ENCODE results near the gene NCK1. TPM values are rescaled to one million over a fixed set of nuclear protein-coding genes. Genes with fewer than 3 reads are reported as not detected.
"Not testable (repeated sequence)": the region's sequence is repeated elsewhere in the genome, so short reads cannot be mapped to it uniquely, and the experiment has no call there.

The NCK1 gene
- total RNA-seq, 1 donor, result 19.7 TPM

DNA sequence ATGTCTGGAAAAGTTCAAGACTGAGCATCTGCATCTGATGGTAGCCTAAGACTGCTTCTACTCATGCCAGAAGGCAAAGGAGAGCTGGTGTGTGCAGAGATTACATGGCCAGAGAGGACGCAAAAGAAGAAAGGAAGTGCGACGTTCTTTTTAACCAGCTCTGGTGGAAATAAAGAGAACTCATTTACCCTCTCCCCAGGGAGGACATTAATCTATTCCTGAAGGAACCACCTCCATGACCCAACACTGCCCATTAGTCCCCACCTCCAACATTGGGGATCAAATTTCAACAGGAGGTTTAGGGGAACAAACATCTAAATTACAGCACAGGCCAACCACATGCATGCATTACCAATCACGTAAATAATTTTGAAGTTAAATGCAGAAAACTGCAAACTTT, 1.5 kb upstream of the NCK1 start:
- no peak for DNase-seq (ENCODE audit: low read depth in 2 of 3, low spot score in 2 of 3)

DNA sequence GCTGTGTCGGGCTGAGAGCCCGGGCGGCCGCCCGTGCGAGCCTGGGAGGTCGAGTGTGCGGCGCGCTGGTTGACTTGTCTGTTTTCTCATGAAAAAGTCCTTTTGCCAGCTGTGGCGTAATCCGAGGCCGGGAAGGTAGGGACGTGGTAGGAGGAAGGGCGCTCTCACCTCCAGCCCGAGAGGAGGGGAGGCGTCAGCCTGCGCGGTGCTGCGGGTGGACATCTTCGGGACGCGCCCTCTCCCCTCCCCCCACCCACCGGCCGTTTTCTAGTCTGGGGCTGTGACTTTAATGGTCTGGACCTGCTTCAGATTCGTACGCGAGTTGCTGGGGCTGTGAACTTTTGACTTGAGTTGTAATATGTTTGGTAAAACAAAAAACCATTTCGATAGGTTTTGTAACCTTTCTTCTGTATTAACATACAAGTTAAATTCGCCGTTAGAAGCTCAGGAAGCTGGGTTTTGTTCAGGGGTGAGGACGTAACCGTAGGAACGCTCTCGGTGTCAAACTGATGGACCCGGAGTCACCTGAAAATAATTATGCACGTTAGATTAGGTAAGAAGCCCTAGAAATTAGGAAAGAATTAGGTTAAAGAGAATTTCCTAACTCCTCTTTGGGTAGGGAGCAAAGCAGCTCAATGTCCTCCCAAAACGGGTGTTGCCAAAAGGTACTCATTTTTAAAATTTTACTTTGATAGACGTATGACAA, 762 bp downstream of the NCK1 start:
- peak in 2 of 3 donors; percentile 64 to 72 for DNase-seq (ENCODE audit: low read depth in 2 of 3, low spot score in 2 of 3)

DNA sequence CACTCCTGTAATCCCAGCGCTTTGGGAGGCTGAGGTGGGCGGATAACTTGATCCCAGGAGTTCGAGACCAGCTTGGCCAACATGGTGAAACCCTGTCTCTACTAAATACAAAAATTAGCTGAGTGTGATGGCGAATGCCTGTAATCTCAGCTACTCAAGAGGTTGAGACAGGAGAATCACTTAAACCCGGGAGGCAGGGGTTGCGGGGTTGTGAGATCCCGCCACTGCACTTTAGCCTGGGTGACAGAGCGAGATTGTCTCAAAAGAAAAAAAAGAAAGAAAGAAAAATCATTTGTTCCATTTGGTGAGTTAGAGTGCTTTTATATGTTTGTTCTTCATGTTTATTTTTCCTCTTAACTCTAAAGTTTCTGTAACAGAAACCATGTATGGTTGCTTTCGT, 7.3 kb downstream of the NCK1 start:
- no peak for DNase-seq (ENCODE audit: low read depth in 2 of 3, low spot score in 2 of 3)

DNA sequence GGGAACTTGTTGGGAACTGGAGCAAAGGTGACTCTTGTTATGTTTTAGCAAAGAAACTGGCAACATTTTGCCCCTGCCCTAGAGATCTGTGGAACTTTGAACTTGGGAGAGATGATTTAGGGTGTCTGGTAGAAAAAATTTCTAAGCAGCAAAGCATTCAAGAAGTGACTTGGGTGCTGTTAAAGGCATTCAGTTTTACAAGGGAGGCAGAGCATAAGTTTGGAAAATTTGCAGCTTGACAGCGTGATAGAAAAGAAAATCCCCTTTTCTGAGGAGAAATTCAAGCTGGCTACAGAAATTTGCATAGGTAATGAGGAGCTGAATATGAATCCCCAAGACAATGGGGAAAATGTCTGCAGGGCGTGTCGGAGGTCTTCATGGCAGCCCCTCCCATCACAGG, 10.2 kb downstream of the NCK1 start:
- DNase-seq (ENCODE audit: low read depth in 2 of 3, low spot score in 2 of 3), result not testable (repeated sequence)

DNA sequence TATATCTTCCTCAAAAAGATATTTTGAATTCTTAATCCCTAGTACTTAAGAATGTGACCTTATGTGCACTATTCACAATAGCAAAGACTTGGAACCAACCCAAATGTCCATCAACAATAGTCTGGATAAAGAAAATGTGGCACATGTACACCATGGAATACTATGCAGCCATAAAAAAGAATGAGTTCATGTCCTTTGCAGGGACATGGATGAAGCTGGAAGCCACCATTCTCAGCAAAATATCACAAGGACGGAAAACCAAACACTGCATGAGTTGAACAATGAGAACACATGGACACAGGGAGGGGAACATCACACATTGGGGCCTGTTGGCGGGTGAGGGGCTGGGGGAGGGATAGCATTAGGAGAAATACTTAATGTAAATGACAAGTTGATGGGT, 17.5 kb downstream of the NCK1 start:
- DNase-seq (ENCODE audit: low read depth in 2 of 3, low spot score in 2 of 3), result not testable (repeated sequence)

DNA sequence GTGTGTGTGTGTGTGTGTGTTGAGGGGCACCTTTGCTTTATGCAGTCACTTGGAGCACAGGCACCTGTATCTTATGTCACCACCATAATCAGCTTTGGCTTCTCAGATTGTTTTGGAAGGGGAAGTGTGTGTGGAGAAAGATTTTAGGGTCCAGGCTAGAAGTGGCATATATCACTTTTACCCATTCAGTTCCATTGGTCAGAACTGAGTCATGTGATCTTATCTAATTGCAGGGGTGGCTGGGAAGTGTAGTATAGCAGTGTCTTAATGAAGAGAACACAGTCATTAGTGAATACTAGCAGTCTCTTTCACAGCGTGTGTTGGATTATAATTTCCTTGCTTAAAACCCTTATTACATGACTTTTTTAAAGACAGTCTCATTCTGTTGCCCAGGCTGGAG, 20.6 kb downstream of the NCK1 start:
- peak in 2 of 3 donors; percentile 46 to 77 for DNase-seq (ENCODE audit: low read depth in 2 of 3, low spot score in 2 of 3)

DNA sequence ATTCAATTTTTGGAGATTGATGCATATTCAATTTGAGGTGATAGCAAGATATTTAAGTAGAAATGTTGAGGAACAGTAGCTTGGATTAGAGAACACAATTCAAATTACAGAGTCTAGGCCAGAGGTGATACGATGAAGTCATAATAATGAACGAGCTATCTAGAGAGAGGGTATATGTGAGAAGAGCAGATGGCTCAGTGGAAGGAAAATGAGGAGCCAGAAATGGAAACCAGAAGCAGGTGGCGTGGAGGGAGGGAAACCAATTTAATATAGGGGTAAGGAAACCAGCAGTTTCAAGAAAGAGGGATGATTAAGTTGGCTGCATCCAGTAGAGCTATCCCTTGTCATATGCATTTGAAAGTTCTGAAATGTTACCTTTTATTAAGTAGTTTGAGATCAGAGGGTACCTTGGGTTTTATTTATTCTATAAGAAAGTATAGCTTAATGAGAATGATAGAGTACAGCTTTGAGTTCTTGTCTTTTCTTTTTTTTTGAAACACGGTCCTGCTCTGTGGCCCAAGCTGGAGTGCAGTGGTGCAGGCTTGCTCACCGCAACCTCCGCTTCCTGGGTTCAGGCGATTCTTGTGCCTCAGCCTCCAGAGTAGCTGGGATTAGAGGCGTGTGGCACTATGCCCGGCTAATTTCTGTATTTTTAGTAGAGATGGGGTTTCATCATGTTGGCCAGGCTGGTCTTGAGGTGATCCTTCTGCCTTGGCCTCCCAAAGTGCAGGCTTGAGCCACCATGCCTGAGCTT, 22.1 kb downstream of the NCK1 start:
- no peak for DNase-seq (ENCODE audit: low read depth in 2 of 3, low spot score in 2 of 3)

DNA sequence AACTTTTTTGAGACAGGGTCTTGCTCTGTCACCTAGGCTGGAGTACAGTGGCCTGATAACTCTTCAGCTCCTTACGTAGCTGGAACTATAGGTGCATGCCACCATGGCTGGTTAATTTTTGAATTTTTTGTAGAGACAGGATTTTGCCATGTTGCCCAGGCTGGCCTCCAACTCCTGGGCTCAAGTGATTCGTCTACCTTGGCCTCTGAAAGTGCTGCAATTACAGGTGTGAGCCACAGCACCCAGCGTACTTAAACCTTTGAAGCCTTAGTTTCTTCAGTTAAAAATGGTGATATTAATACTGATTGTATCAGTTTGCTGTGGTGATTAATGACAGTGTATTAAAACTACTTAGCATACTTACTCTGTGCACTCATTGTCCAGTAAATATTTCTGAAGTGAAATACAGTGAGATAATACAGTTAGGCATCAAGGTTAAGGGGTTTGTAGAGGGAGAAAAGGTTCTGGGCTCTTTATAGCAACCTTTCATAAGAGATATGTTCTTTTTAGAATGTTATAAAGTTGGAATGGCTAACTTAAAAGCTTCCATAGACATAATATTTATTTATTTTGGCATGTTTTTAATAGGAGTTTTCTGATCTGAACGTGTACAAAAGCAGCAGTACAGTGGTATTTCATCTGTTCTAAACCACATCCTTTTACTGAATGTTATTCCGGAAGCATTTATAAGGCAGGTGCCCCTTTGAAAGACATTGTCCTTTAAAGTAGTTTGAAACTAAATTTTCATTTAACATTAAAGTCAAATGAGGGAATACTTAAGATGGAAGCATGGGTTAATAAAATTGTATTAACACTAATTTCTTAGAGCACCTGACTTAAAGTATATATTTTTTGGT, 23.6 kb downstream of the NCK1 start:
- peak in 1 of 3 donors; percentile 42 for DNase-seq (ENCODE audit: low read depth in 2 of 3, low spot score in 2 of 3)

DNA sequence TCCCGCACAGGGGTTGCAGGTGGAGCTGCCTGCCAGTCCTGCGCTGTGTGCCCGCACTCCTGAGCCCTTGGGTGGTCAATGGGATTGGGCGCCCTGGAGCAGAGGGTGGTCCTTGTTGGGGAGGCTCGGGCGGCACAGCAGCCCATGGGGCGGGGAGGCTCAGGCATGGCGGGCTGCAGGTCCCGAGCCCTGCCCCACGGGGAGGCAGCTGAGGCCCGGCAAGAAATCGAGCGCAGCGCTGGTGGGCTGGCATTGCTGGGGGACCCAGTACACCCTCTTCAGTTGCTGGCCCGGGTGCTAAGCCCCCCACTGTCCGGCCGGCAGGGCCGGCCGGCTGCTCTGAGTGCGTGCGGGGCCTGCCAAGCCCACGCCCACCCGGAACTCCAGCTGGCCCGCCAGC, 27.9 kb downstream of the NCK1 start:
- no peak for DNase-seq (ENCODE audit: low read depth in 2 of 3, low spot score in 2 of 3)

DNA sequence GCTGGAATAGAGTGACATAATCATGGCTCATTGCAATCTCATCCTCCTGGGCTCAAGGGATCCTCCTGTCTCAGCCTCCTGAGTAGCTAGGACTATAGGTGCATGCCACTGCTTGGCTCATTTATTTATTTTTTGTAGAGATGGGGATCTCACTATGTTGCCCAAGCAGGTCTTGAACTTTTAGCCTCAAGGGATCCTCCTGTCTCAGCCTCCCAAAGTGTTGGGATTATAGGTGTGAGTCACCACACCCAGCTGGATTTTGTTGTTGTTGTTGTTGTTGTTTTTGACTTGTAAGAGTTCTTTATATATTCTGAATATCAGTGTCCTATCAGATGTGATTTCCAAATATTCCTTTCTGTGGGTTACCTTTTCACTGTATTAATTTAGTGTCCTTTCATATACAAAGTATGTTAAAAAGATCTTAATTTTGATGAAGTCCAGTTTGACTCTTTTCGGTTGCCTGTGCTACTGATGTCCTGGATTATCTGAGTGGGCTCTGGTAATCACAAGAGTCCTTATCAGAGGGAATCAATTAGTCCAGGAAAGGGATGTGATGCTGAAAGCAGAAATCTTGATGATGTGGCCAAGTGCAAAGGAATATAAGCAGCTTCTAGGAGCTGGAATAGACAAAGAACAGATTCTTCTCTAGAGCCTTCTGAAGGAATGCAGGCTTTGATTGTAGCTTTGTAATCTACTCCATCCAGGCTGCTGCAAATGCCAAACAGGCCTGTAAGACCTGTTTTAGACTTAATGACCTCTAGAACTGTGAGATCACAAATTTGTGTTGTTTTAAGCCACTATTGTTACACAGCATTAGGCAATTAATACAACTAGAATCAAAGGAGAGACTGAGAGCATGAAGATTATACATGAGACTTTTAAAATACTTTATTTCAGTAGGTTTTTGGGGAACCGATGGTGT, 30.2 kb downstream of the NCK1 start:
- DNase-seq (ENCODE audit: low read depth in 2 of 3, low spot score in 2 of 3), result no peak

DNA sequence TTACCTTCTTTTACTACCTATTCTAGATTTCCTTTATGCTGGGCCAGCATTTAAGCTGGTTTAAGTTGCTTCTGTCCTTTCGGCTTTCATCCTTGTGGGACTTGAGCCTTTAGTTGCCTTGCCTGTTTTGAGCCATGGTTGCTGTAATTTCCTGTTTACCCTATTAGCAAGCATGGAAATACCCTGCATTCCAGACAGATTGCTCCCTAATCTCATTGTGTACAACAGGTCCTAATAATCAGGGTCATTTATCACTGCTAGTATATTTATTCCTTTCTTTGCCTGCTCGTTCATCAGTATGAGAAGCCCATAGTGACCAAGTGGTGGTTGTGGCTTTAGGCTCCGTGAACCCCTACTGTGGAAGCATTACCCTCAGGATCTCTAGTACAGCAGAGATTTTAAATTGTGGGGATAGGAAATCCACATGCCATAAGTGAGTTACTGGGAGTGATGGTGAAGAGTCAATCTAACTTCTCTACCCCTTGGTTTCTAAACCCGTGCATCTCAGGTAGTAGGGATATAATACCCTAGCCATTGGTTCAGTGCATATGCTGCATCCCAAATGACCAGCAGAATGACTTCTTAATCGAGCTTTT, 31.9 kb downstream of the NCK1 start:
- DNase-seq (ENCODE audit: low read depth in 2 of 3, low spot score in 2 of 3), result no peak

DNA sequence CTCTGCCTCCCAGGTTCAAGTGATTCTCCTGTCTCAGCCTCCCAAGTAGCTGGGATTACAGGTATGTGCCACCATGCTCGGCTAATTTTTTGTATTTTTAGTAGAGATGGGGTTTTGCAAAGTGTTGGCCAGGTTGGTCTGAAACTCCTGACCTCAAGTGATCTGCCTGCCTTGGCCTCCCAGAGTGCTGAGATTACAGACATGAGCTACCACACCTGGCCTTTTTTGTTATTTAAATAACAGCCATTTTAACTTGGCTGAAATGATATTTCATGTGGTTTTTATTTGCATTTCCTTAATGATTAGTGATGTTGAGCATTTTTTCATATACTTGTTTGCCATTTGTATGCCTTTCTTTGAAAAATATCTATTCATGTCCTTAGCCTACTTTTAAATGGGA, 35.2 kb downstream of the NCK1 start:
- DNase-seq (ENCODE audit: low read depth in 2 of 3, low spot score in 2 of 3), result not testable (repeated sequence)

DNA sequence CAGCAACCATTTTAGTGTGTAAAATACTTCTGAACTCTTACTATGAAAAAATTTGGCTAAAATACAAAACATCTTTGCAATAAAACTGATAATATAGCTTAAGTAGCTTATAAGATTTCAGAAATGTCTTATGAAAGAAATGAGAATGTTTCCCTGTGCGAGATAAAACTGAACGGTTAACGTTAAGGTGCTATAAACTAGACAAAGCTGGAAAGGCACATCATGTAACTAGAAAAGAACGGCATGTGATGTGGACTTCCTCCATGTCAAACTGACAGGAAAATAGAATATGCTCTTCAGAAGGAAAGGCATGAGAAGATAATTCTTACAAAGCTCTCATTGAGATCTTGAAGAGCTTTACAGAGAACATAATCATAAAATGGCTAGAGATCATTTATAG, 36.5 kb downstream of the NCK1 start:
- DNase-seq (ENCODE audit: low read depth in 2 of 3, low spot score in 2 of 3), result no peak

DNA sequence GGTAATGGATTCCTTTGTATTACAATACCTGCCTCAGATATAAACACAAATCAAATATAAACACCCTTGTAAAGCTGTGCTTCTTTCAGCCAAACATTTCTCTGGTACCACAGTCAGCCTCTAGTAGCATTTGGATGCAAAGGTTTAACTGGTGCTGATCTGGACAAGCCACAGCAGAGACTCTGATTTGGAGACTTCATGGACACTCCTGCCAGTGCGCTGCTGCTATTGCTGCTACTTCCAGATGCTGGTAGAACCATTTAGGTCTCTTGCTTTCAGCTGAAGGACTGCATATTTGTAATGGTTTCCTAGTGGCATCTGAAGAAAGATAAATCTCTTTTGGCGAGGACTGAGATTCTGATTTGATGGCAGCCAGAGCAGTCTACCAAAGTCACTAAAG, 36.9 kb downstream of the NCK1 start:
- no peak for DNase-seq (ENCODE audit: low read depth in 2 of 3, low spot score in 2 of 3)

DNA sequence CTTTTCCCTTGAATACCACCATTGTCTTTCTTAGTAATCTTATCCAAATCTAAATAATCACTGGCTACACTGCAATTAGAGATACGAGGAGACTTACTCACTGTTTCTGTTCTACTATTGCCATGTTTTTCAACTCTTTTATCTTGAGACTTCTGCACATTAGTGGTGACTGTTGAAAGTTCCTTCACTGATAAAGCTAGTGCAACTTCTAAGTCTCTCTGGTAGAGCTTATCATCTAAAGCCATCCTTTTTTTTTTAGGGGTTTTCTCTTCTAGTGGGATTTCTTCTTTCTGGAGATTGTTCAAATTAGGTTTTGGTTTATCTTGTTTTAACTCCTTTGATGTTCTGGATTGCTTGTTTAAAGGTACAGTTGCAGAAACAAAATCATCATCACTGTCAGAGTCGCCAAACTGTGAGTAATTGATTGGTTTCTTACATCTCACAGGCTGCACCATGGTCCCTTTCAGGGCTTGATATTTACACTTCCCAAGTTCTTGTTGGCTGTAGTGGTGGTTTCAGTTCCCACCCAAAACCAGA, 37.7 kb downstream of the NCK1 start:
- peak in 1 of 3 donors; percentile 50 for DNase-seq (ENCODE audit: low read depth in 2 of 3, low spot score in 2 of 3)

DNA sequence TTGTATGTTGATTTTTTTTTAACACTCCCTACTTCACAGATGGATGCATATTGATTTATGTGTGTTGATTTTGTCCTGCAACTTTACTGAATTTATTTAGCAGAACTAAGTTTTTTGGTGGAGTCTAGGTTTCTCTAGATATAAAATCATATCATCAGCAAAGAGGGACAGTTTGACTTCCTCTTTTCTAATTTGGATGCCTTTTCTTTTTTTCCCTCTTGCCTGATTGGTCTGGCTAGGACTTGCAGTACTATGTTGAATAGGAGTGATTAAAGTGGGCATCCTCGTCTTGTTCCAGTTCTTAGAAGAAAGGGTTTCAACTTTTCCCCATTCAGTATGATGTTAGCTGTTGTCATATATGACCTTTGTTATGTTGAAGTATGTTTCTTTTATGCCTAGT, 38.7 kb downstream of the NCK1 start:
- DNase-seq (ENCODE audit: low read depth in 2 of 3, low spot score in 2 of 3), result peak in 1 of 3 donors; percentile 58

DNA sequence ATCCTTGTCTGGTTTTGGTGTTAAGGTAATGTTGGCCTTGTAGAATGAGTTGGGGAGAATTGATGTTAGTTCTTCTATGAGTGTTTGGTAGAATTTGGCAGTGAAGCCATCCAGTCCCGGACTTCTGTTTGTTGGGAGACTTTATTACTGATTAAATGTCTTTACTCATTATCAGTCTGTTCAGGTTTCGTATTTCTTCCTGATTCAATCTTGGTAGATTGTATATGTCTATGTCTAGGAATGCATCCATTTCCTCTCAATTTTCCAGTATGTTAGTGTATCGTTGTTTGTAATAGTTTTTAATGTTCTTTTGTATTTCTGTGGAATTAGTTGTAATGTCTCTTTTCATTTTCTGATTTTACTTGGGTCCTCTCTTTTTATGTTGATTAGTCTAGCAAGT, 39.4 kb downstream of the NCK1 start:
- DNase-seq (ENCODE audit: low read depth in 2 of 3, low spot score in 2 of 3), result no peak

DNA sequence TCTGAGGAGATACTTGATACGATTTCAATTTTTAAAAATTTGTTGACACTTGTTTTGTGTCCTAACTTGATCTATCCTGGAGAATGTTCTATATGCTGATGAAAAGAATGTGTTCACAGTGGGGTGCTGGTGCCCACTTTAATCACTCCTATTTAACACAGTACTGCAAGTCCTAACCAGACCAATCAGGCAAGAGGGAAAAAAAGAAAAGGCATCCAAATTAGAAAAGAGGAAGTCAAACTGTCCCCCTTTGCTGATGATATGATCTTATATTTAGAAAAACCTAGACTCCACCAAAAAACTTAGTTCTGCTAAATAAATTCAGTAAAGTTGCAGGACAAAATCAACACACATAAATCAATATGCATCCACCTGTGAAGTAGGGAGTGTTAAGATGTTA, 40.5 kb downstream of the NCK1 start:
- DNase-seq (ENCODE audit: low read depth in 2 of 3, low spot score in 2 of 3), result peak in 1 of 3 donors; percentile 60

DNA sequence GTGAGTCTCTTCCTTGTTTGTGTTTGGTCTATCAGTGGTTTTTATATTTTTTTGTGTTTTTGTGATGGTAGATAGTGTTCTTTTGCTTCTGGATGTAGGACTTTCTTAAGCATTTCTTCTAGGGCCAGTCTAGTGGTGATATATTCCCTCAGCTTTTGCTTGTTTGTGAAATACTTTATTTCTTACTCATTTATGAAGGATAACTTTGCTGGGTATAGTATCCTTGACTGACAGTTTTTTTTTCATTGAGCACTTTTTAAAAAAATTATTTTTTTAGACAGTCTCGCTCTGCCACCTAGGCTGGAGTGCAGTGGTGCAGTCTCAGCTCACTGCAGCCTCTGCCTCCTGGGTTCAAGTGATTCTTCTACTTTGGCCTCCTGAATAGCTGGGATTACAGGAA, 41.9 kb downstream of the NCK1 start:
- no peak for DNase-seq (ENCODE audit: low read depth in 2 of 3, low spot score in 2 of 3)

DNA sequence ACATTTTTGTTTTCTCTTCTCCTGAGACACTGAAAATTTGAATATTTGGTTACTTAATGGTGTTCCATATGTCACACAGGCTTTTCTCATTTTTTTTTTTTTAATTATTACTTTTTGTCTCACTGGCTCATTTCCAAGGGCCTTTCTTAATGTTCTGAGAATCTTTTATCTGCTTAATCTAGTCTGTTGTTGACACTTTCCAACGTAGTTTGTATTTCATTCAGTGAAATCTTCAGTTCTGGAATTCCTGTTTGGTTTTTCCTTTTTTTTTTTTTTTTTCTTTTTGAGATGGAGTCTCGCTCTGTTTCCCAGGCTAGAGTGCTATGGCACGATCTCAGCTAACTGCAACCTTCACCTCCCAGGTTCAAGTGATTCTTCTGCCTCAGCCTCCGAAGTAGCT, 42.7 kb downstream of the NCK1 start:
- no peak for DNase-seq (ENCODE audit: low read depth in 2 of 3, low spot score in 2 of 3)
